Measurements from ENCODE around the gene NCAPG2.

Gene NCAPG2

GRCh38 chr7:158751199-158751598 lies 46.6 kb upstream of the NCAPG2 start:
- H3K4me2 ChIP-seq (ENCODE audit: low read depth, low read length), result no peak overlapping the region
- H3K27ac ChIP-seq (ENCODE audit: low read length), result no peak overlapping the region
- TF ChIP-seq EZH2phosphoT487 (IDR thresholded peaks at IDR 0.05; ENCODE audit: low read length) (no peak), CTCF (IDR thresholded peaks at IDR 0.05; ENCODE audit: low read length) (no peak), EZH2 (optimal IDR thresholded peaks at IDR 0.05; ENCODE audit: low read depth, low read length) (no peak)
- no peak overlapping the region for H2AFZ ChIP-seq (ENCODE audit: low read length)
- H3K9me2 ChIP-seq (replicated peaks; ENCODE audit: insufficient read depth, low read length), result no peaks in the 10 kb centered on the region
- H3K79me2 ChIP-seq (ENCODE audit: low read length), result no peaks in the 10 kb centered on the region
- no peaks in the 10 kb centered on the region for H3K27me3 ChIP-seq (replicated peaks; ENCODE audit: insufficient read depth, low read length)
- H3K4me1 ChIP-seq (ENCODE audit: low read length), result no peaks in the 10 kb centered on the region
- no peak overlapping the region for H3K9ac ChIP-seq (ENCODE audit: low read length)
- H3K9me3 ChIP-seq (replicated peaks; ENCODE audit: insufficient read depth, low read length), result no peaks in the 10 kb centered on the region
- DNase-seq, result no peak
- no peaks in the 10 kb centered on the region for H4K20me1 ChIP-seq (ENCODE audit: insufficient read depth, low read length)
- H3K36me3 ChIP-seq (replicated peaks; ENCODE audit: insufficient read depth, low read length), result no peaks in the 10 kb centered on the region; the same call in 1 of the 2 replicates
- no peaks in the 10 kb centered on the region for H3F3A ChIP-seq (ENCODE audit: insufficient read depth, low read length)
- no peak overlapping the region for H3K4me3 ChIP-seq (ENCODE audit: low read length)

GRCh38 chr7:158750702-158751101 lies 46.1 kb upstream of the NCAPG2 start:
- H3K9me3 ChIP-seq (replicated peaks; ENCODE audit: insufficient read depth, low read length), result no peaks in the 10 kb centered on the region
- no peaks in the 10 kb centered on the region; the same call in 1 of the 2 replicates for H3K36me3 ChIP-seq (replicated peaks; ENCODE audit: insufficient read depth, low read length)
- H3F3A ChIP-seq (ENCODE audit: insufficient read depth, low read length), result no peaks in the 10 kb centered on the region
- no peak overlapping the region for H2AFZ ChIP-seq (ENCODE audit: low read length)
- H3K79me2 ChIP-seq (ENCODE audit: low read length), result no peaks in the 10 kb centered on the region
- no peaks in the 10 kb centered on the region for H3K4me1 ChIP-seq (ENCODE audit: low read length)
- no peak overlapping the region for H3K4me2 ChIP-seq (ENCODE audit: low read depth, low read length)
- TF ChIP-seq EZH2 (optimal IDR thresholded peaks at IDR 0.05; ENCODE audit: low read depth, low read length) (no peak), EZH2phosphoT487 (IDR thresholded peaks at IDR 0.05; ENCODE audit: low read length) (no peak), CTCF (IDR thresholded peaks at IDR 0.05; ENCODE audit: low read length) (no peak)
- no peaks in the 10 kb centered on the region for H3K27me3 ChIP-seq (replicated peaks; ENCODE audit: insufficient read depth, low read length)
- no peak for DNase-seq
- no peaks in the 10 kb centered on the region for H4K20me1 ChIP-seq (ENCODE audit: insufficient read depth, low read length)
- no peak overlapping the region for H3K9ac ChIP-seq (ENCODE audit: low read length)
- H3K9me2 ChIP-seq (replicated peaks; ENCODE audit: insufficient read depth, low read length), result no peaks in the 10 kb centered on the region
- H3K27ac ChIP-seq (ENCODE audit: low read length), result no peak overlapping the region
- H3K4me3 ChIP-seq (ENCODE audit: low read length), result no peak overlapping the region

- H3K4me3 ChIP-seq (ENCODE audit: low read length), result no peak overlapping the region
- TF ChIP-seq CTCF (IDR thresholded peaks at IDR 0.05; ENCODE audit: low read length) (no peak), EZH2phosphoT487 (IDR thresholded peaks at IDR 0.05; ENCODE audit: low read length) (no peak), EZH2 (optimal IDR thresholded peaks at IDR 0.05; ENCODE audit: low read depth, low read length) (no peak)
- no peak overlapping the region for H3K27ac ChIP-seq (ENCODE audit: low read length)
- no peak overlapping the region for H3K4me2 ChIP-seq (ENCODE audit: low read depth, low read length)
- H3K9me2 ChIP-seq (replicated peaks; ENCODE audit: insufficient read depth, low read length), result no peaks in the 10 kb centered on the region
- no peaks in the 10 kb centered on the region for H3K27me3 ChIP-seq (replicated peaks; ENCODE audit: insufficient read depth, low read length)
- H3K9me3 ChIP-seq (replicated peaks; ENCODE audit: insufficient read depth, low read length), result no peaks in the 10 kb centered on the region
- no peaks in the 10 kb centered on the region for H3K79me2 ChIP-seq (ENCODE audit: low read length)
- no peak overlapping the region for H2AFZ ChIP-seq (ENCODE audit: low read length)
- no peaks in the 10 kb centered on the region; the same call in 1 of the 2 replicates for H3K36me3 ChIP-seq (replicated peaks; ENCODE audit: insufficient read depth, low read length)
- no peaks in the 10 kb centered on the region for H3F3A ChIP-seq (ENCODE audit: insufficient read depth, low read length)
- DNase-seq, result no peak
- H4K20me1 ChIP-seq (ENCODE audit: insufficient read depth, low read length), result no peaks in the 10 kb centered on the region
- H3K4me1 ChIP-seq (ENCODE audit: low read length), result no peaks in the 10 kb centered on the region
- no peak overlapping the region for H3K9ac ChIP-seq (ENCODE audit: low read length)
Observed at GRCh38 chr7:158749396-158749795, 44.8 kb upstream of the NCAPG2 start.

All from MM.1S (cell line).